ENCODE results near the gene SMIM28. TPM values are rescaled to one million over a fixed set of nuclear protein-coding genes. Genes with fewer than 3 reads are reported as not detected.

SMIM28 gene
- total RNA-seq = not detected in 2 replicates

DNA sequence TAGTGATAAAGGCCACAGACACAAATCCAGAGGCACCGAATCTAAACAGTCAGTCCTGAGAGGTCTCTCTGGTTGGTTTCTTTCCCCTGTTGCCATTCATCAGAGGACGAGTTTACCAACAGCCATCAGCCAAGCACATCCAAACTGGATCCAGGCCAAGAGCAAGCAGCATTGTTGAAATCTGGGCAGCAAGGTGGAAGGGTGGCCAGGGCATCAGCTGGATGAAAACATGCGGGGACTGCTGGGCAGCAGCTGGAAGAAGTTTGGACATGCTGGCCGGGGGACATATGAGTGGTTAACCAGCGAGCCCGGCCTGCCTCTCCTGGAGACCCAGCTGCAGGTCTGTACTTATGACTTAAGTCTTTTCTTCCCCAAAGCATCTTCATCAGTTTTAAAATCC, at the start of gene SMIM28:
Gene SMIM28 (plus strand): TSS at position 62 of the 400 bp plus-strand sequence. CDS start 168 bp downstream, at position 230.

DNA sequence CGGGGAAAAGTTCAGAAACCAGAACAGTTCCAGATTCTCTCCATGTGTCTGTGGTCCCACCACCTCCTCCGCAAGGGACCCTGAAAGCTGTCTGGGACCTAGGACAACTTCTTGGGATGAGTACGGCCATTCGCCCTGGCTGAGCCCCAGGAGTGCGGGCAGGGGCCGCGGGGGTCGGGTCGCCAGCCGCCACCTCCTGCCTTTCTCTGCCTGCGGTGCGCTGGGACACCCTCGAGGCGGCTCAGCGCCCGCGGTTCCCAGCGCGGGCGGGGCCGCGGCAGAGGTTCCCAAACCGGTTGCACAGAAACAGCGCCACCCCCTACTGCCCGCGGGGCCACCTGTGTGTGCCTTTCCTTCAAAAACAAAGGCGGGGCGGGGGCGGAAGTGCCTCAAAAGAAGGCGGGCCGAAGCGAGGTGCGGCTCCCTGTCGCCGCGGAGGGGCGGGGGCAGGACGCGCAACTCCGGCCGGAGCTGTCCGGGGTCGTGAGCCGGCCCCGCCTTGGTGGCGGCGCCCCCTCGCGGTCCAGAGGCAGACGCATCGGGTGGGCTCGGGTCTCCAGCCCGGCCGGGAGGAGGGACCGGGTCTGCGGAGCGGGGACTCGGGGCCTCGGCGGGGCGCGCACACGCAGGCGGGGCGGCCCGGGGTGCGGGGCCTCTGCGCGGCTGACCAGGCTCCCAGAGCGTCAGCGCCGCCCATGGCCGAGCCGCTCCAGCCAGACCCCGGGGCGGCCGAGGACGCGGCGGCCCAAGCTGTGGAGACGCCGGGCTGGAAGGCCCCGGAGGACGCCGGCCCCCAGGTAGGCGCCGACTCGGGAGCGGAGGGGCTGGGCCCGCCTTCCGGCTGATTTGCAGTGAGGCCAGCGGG, 26.3 kb downstream of the SMIM28 start, which contains the start of gene HEBP2:
Gene HEBP2 (plus strand): TSS at position 423 of the 865 bp plus-strand sequence. CDS start 273 bp downstream, at position 696.

Small RNAs within 50 kb of the gene (small RNA-seq; reads per million reads assigned to genes)
- not detected for gene AL031003.1

Other genes with a start within 250 kb of the SMIM28 start
- 6.9 and 7.9 TPM in 2 replicates for gene ARFGEF3, start 216.0 kb upstream of the SMIM28 start, total RNA-seq
- gene PBOV1, start 159.4 kb upstream of the SMIM28 start, total RNA-seq = not detected in 2 replicates
- gene HEBP2, start 26.3 kb downstream of the SMIM28 start, total RNA-seq = 34.6 and 41.8 TPM in 2 replicates
- 107 and 142 TPM in 2 replicates for gene NHSL1, start 121.6 kb downstream of the SMIM28 start, total RNA-seq

Data from vein endothelial cell (primary cell).